Hepatocyte (in vitro differentiated cells): Measurements from ENCODE around the gene SCFD1. TPM values are rescaled to one million over a fixed set of nuclear protein-coding genes. Genes with fewer than 3 reads are reported as not detected.

Experiments
- DNase-seq: peaks from one replicate; pipeline ENCODE4 v3.0.0-alpha.2; 2016; ENCODE audit warnings: low spot score
- H2AFZ ChIP-seq: fragments of 200-600 bp; sonication (generic); 2 replicates; pipeline ENCODE4 v1.6.0; 2016; ENCODE audit warnings: antibody characterized with exemption, mild to moderate bottlenecking
- H3K27ac ChIP-seq: fragments of 200-600 bp; sonication (generic); 2 replicates; pipeline ENCODE4 v1.5.1; 2016; ENCODE audit warnings: mild to moderate bottlenecking
- H3K27me3 ChIP-seq: fragments of 200-600 bp; sonication (generic); 2 replicates; pipeline ENCODE4 v1.6.1; 2016
- H3K36me3 ChIP-seq: fragments of 200-600 bp; sonication (generic); replicated peaks from 2 replicates; pipeline ENCODE4 v1.5.1; 2016; ENCODE audit warnings: low read depth; ENCODE audit not compliant: insufficient read depth
- H3K4me1 ChIP-seq: fragments of 200-600 bp; sonication (generic); 2 replicates; pipeline ENCODE4 v1.5.1; 2016; ENCODE audit warnings: mild to moderate bottlenecking, moderate library complexity; ENCODE audit not compliant: insufficient read depth
- H3K4me2 ChIP-seq: fragments of 200-600 bp; sonication (generic); 2 replicates; pipeline ENCODE4 v1.6.0; 2016
- H3K4me3 ChIP-seq: fragments of 200-600 bp; sonication (generic); 2 replicates; pipeline ENCODE4 v1.5.1; 2016; ENCODE audit warnings: mild to moderate bottlenecking
- H3K79me2 ChIP-seq: fragments of 200-600 bp; sonication (generic); 2 replicates; pipeline ENCODE4 v1.6.0; 2017; ENCODE audit warnings: mild to moderate bottlenecking
- H3K9me2 ChIP-seq: fragments of 200-600 bp; sonication (generic); replicated peaks from 2 replicates; pipeline ENCODE4 v1.6.0; 2017; ENCODE audit warnings: mild to moderate bottlenecking; ENCODE audit not compliant: insufficient read depth
- H3K9me3 ChIP-seq: fragments of 200-600 bp; sonication (generic); 2 replicates; pipeline ENCODE4 v1.5.1; 2016; ENCODE audit warnings: low read depth, mild to moderate bottlenecking
- H4K20me1 ChIP-seq: fragments of 200-600 bp; sonication (generic); 2 replicates; pipeline ENCODE4 v1.6.0; 2016; ENCODE audit warnings: mild to moderate bottlenecking; ENCODE audit not compliant: insufficient read depth, poor library complexity, severe bottlenecking
- EZH2 ChIP-seq: fragments of 200-600 bp; sonication (generic); IDR thresholded peaks from 2 replicates; pipeline ENCODE4 v1.6.1; 2016; ENCODE audit warnings: antibody characterized with exemption, mild to moderate bottlenecking, borderline replicate concordance
- EZH2phosphoT487 ChIP-seq: fragments of 200-600 bp; sonication (generic); IDR thresholded peaks from one replicate; pipeline ENCODE4 v1.6.1; 2018; ENCODE audit warnings: antibody characterized with exemption, mild to moderate bottlenecking, low read depth, moderate library complexity; ENCODE audit not compliant: unreplicated experiment, severe bottlenecking
- WGBS: methylation state at CpG from one replicate; pipeline ENCODE4 v1.1.6; 2016; ENCODE audit warnings: low lambda C conversion rate; ENCODE audit errors: missing lambda C conversion rate; 5-methylcytosine and 5-hydroxymethylcytosine counted together
- polyA plus RNA-seq: library from polyadenylated mRNA; unstranded; fragments of >200 nt; fragmentation: Nextera tagmentation; extraction: Ambion mirVana; gene quantifications from 2 replicates; pipeline ENCODE4 v1.2.1, GENCODE V29; 2016
- total RNA-seq: library from RNA; depleted of rRNA; stranded (reverse); fragments of >200 nt; gene quantifications from 2 replicates; pipeline ENCODE4 v1.2.3, GENCODE V29; 2014
- TF ChIP-seq, protein P1 (sequence below): fragments of 200-600 bp; sonication (generic); IDR thresholded peaks from 2 replicates; pipeline ENCODE4 v1.5.1; 2016; ENCODE audit warnings: antibody characterized with exemption, mild to moderate bottlenecking; ENCODE audit not compliant: poor library complexity

The SCFD1 gene
- total and polyA plus RNA-seq, 2 experiments from 2014 or later: 68.9 to 101 TPM

DNA sequence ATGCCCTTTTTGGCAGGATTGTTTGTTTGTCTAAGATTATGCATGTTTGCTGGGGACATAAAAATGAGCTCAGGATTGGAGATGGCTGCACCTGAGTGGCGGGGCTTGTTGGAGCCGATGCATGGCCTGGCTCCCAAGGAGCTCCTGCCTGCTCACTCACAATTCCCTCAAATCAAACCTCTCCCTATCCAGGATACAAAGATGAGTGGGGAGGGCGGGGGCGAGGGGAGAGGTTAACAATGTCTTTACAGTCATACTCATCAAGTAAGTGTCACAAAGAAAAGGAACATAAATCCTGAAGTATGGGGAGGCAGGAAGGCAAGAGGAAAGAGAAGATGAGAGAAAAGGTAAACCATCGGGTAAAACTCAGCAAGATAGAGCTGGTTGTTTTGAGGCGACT, 148.3 kb downstream of the SCFD1 start:
- H3K4me3 ChIP-seq: no peak overlapping the region
- H3K36me3 ChIP-seq: no peaks in the 10 kb centered on the region
- TF ChIP-seq, protein P1, sequence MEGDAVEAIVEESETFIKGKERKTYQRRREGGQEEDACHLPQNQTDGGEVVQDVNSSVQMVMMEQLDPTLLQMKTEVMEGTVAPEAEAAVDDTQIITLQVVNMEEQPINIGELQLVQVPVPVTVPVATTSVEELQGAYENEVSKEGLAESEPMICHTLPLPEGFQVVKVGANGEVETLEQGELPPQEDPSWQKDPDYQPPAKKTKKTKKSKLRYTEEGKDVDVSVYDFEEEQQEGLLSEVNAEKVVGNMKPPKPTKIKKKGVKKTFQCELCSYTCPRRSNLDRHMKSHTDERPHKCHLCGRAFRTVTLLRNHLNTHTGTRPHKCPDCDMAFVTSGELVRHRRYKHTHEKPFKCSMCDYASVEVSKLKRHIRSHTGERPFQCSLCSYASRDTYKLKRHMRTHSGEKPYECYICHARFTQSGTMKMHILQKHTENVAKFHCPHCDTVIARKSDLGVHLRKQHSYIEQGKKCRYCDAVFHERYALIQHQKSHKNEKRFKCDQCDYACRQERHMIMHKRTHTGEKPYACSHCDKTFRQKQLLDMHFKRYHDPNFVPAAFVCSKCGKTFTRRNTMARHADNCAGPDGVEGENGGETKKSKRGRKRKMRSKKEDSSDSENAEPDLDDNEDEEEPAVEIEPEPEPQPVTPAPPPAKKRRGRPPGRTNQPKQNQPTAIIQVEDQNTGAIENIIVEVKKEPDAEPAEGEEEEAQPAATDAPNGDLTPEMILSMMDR: no peak
- TF ChIP-seq EZH2 (no peak), EZH2phosphoT487 (no peak)
- no peak overlapping the region for H3K27ac ChIP-seq
- DNase-seq: no peak
- no peak overlapping the region for H3K4me2 ChIP-seq
- no peaks in the 10 kb centered on the region for H3K9me2 ChIP-seq
- no peaks in the 10 kb centered on the region for H3K9me3 ChIP-seq
- no peaks in the 10 kb centered on the region for H3K4me1 ChIP-seq
- H4K20me1 ChIP-seq: no peaks in the 10 kb centered on the region
- no peaks in the 10 kb centered on the region for H3K79me2 ChIP-seq
- WGBS: 83% methylated on average over 6 of the region's 6 CpGs
- peaks cover 9% of the 10 kb centered on the region for H3K27me3 ChIP-seq
- H2AFZ ChIP-seq: no peak overlapping the region

DNA sequence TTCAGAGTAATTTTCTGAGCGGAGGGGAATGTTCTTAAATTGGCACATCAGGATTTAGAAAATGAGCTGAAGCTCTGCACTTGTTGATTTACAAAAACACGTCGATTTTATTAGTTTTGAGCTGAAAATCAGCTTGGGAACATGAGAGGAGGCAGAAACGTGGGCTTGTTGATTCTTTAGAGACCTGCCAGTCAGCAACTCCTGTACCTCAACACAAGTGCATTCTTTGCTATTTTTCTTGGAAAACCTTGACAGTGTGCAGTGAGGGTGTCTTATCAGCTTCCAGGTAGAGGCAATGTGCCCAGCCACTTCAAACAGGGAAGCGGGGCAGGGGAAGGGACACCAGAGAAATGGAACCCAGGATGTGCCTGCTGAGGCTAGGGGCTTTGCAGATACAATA, 149.5 kb downstream of the SCFD1 start:
- no peaks in the 10 kb centered on the region for H3K79me2 ChIP-seq
- H2AFZ ChIP-seq: no peak overlapping the region
- no peaks in the 10 kb centered on the region for H3K9me2 ChIP-seq
- H4K20me1 ChIP-seq: no peaks in the 10 kb centered on the region
- no peak overlapping the region for H3K27ac ChIP-seq
- H3K4me1 ChIP-seq: no peaks in the 10 kb centered on the region
- peaks cover 9% of the 10 kb centered on the region for H3K27me3 ChIP-seq
- TF ChIP-seq EZH2phosphoT487 (no peak), EZH2 (no peak)
- TF ChIP-seq, protein P1: no peak
- no peak overlapping the region for H3K4me2 ChIP-seq
- DNase-seq: no peak
- 78% methylated on average over 5 of the region's 5 CpGs for WGBS
- H3K36me3 ChIP-seq: no peaks in the 10 kb centered on the region
- H3K9me3 ChIP-seq: no peaks in the 10 kb centered on the region
- H3K4me3 ChIP-seq: no peak overlapping the region

DNA sequence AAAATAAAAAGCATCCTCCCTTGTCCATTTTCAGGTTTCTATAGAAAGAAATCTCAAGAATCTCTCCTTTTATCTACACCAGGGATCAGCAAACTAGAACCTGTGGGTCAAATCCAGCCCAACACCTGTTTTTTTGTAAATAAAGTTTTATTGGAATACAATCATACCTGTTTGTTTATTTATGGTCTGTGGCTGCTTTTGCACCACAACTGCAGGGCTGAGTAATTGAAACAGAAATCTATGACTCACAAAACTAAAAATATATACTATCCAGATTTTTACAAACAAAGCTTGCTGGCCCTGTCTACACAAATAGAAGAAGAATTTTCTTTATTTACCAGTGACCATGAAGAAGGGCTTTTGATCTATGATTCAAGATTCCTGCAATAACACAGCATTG, 157.1 kb downstream of the SCFD1 start:
- TF ChIP-seq EZH2phosphoT487 (no peak), EZH2 (no peak)
- TF ChIP-seq, protein P1: no peak
- Histone ChIP-seq H2AFZ (no peak overlapping the region), H3K27me3 (no peaks in the 10 kb centered on the region), H3K4me2 (no peak overlapping the region), H3K9me3 (no peaks in the 10 kb centered on the region), H3K27ac (no peak overlapping the region), H4K20me1 (no peaks in the 10 kb centered on the region), H3K4me1 (no peaks in the 10 kb centered on the region), H3K4me3 (no peak overlapping the region), H3K9me2 (no peaks in the 10 kb centered on the region), H3K36me3 (no peaks in the 10 kb centered on the region), H3K79me2 (no peaks in the 10 kb centered on the region)
- no peak for DNase-seq

Other genes starting within 250 kb of the SCFD1 start
- 16.7 TPM in 2 replicates for gene G2E3, start 63.2 kb upstream of the SCFD1 start, total RNA-seq
- gene G2E3, start 63.2 kb upstream of the SCFD1 start, polyA plus RNA-seq: 8.9 and 9.7 TPM in 2 replicates